HCT116 (cell line): ENCODE data around the gene CFAP74. TPM values are rescaled to one million over a fixed set of nuclear protein-coding genes. Genes with fewer than 3 reads are reported as not detected.

Experiments
- ATAC-seq: fragments of 200-7000 bp; cut with Tn5 transposase; 2 replicates; pipeline ENCODE4 v1.9.1; 2020; ENCODE audit warnings: mild to moderate bottlenecking, moderate library complexity
- BruUV-seq: library from RNA; stranded (reverse); fragments of 400-500 nt; replicated peaks from 2 replicates; lab custom pipeline; 2021; lab: Mats Ljungman, UMichigan
- CTCF ChIA-PET: fragments of 300-600 bp; sonication (Branson Sonifier 250); formaldehyde crosslinking; loops from one replicate; lab custom pipeline; 2021; ENCODE audit warnings: antibody characterized with exemption; lab: Charles Lee
- POLR2A ChIA-PET: fragments of 300-600, 350-600 bp; sonication (Branson Sonifier 250); formaldehyde crosslinking; loops from one replicate; lab custom pipeline; 2021; ENCODE audit warnings: antibody characterized with exemption; lab: Charles Lee
- RAD21 ChIA-PET, 2 experiments: fragments of 300-600 bp; sonication (Branson Sonifier 250); formaldehyde crosslinking; loops; one replicate each; lab custom pipeline; 2023; ENCODE audit warnings: low total read pairs in 2 of 2; ENCODE audit not compliant: uncharacterized antibody in 2 of 2, unreplicated experiment in 2 of 2, low non-redundant PET in 1 of 2; lab: Charles Lee
- DNase-seq: peaks from one replicate; pipeline ENCODE4 v3.0.0-alpha.2; 2010; ENCODE audit warnings: low read depth, low spot score
- H2AFZ ChIP-seq: fragments of 200-600 bp; shearing (Covaris generic), sonication (generic); 2 replicates; pipeline ENCODE4 v1.6.1; 2017; ENCODE audit warnings: low read depth, mixed run types, mixed read lengths, antibody characterized with exemption, low read length; ENCODE audit not compliant: poor library complexity, severe bottlenecking
- H3K27ac ChIP-seq: 2 replicates; pipeline ENCODE4 v1.5.1; 2012; ENCODE audit warnings: low read depth, low read length
- H3K27me3 ChIP-seq: fragments of 200-600 bp; sonication (generic); 2 replicates; pipeline ENCODE4 v1.6.1; 2016; ENCODE audit warnings: mixed run types, low read length, mixed read lengths; ENCODE audit not compliant: insufficient read depth
- H3K36me3 ChIP-seq, 2 experiments: fragments of 200-500 bp in 1 of 2; fragments of 200-600 bp in 1 of 2; sonication (Bioruptor generic) in 1 of 2; sonication (generic) in 1 of 2; 2 replicates each; pipeline versions ENCODE4 v1.5.1 to v1.6.1; 2014 to 2016; ENCODE audit warnings: low read length in 2 of 2, inconsistent platforms in 1 of 2, mixed read lengths in 1 of 2, mixed run types in 1 of 2; ENCODE audit not compliant: insufficient read depth in 2 of 2, control insufficient read depth in 1 of 2
- H3K4me1 ChIP-seq, 2 experiments: fragments of 200-600 bp in 1 of 2; sonication (generic) in 1 of 2; 2 replicates each; pipeline versions ENCODE4 v1.5.1 to v1.6.1; 2012 to 2017; ENCODE audit warnings: low read length in 2 of 2, inconsistent platforms in 1 of 2, mild to moderate bottlenecking in 1 of 2, mixed read lengths in 1 of 2, mixed run types in 1 of 2, moderate library complexity in 1 of 2; ENCODE audit not compliant: insufficient read depth in 2 of 2, control insufficient read depth in 1 of 2
- H3K4me2 ChIP-seq: fragments of 200-600 bp; sonication (generic); 2 replicates; pipeline ENCODE4 v1.6.1; 2017; ENCODE audit warnings: mixed run types, low read length, mixed read lengths
- H3K4me3 ChIP-seq, 2 experiments: fragments of 200-600 bp in 1 of 2; sonication (generic) in 1 of 2; replicated peaks in 1 of 2; 2 replicates each; pipeline ENCODE4 v1.5.1; 2011 to 2016; ENCODE audit warnings: low read length in 2 of 2, control low read depth in 1 of 2, low read depth in 1 of 2, mild to moderate bottlenecking in 1 of 2, mixed read lengths in 1 of 2, mixed run types in 1 of 2
- H3K79me2 ChIP-seq: fragments of 200-600 bp; sonication (generic); 2 replicates; pipeline ENCODE4 v1.6.1; 2017; ENCODE audit warnings: mild to moderate bottlenecking, mixed run types, low read length, moderate library complexity, mixed read lengths; ENCODE audit not compliant: insufficient read depth
- H3K9ac ChIP-seq: fragments of 200-600 bp; sonication (generic); 2 replicates; pipeline ENCODE4 v1.6.1; 2016; ENCODE audit warnings: low read length, mixed read lengths
- H3K9me2 ChIP-seq: fragments of 200-600 bp; sonication (generic), shearing (Covaris generic); 2 replicates; pipeline ENCODE4 v1.6.1; 2017; ENCODE audit warnings: mixed run types, mild to moderate bottlenecking, moderate library complexity; ENCODE audit not compliant: insufficient read depth
- H3K9me3 ChIP-seq, 2 experiments: fragments of 200-500 bp in 1 of 2; fragments of 200-600 bp in 1 of 2; sonication (Bioruptor generic) in 1 of 2; sonication (generic) in 1 of 2; 2 replicates each; pipeline ENCODE4 v1.6.1; 2014 to 2017; ENCODE audit warnings: low read length in 2 of 2, mixed read lengths in 2 of 2, inconsistent platforms in 1 of 2, low read depth in 1 of 2, mild to moderate bottlenecking in 1 of 2, mixed run types in 1 of 2, moderate library complexity in 1 of 2; ENCODE audit not compliant: control insufficient read depth in 1 of 2, insufficient read depth in 1 of 2
- H4K20me1 ChIP-seq: fragments of 200-600 bp; sonication (generic), shearing (Covaris generic); 2 replicates; pipeline ENCODE4 v1.6.1; 2017; ENCODE audit warnings: mixed run types, mild to moderate bottlenecking, moderate library complexity; ENCODE audit not compliant: insufficient read depth
- CBX3 ChIP-seq: IDR thresholded peaks from 2 replicates; pipeline ENCODE4 v1.6.1; 2012; ENCODE audit warnings: low read depth
- CEBPB ChIP-seq: IDR thresholded peaks from 2 replicates; pipeline ENCODE4 v1.6.1; 2012; ENCODE audit warnings: low read depth
- EGR1 ChIP-seq: IDR thresholded peaks from 2 replicates; pipeline ENCODE4 v1.6.1; 2012; ENCODE audit warnings: low read depth
- ELF1 ChIP-seq: IDR thresholded peaks from 2 replicates; pipeline ENCODE4 v1.6.1; 2012; ENCODE audit warnings: low read depth, borderline replicate concordance
- EZH2phosphoT487 ChIP-seq: fragments of 200-600 bp; IDR thresholded peaks from 2 replicates; pipeline ENCODE4 v1.6.1; 2018; ENCODE audit warnings: antibody characterized with exemption, borderline replicate concordance
- FOSL1 ChIP-seq: IDR thresholded peaks from 2 replicates; pipeline ENCODE4 v1.6.1; 2012; ENCODE audit warnings: low read depth
- JUND ChIP-seq: IDR thresholded peaks from 2 replicates; pipeline ENCODE4 v1.6.1; 2012
- MAX ChIP-seq: IDR thresholded peaks from 2 replicates; pipeline ENCODE4 v1.6.1; 2012
- POLR2A ChIP-seq: IDR thresholded peaks from 2 replicates; pipeline ENCODE4 v1.7.0; 2011; ENCODE audit warnings: borderline replicate concordance; ENCODE audit not compliant: insufficient read depth, insufficient read length; ENCODE audit errors: extremely low read depth
- POLR2AphosphoS5 ChIP-seq: IDR thresholded peaks from 2 replicates; pipeline ENCODE4 v1.6.1; 2011; ENCODE audit warnings: mild to moderate bottlenecking, low read depth, low read length, moderate library complexity
- RAD21 ChIP-seq: IDR thresholded peaks from 2 replicates; pipeline ENCODE4 v1.6.1; 2012; ENCODE audit warnings: low read depth, mild to moderate bottlenecking
- SIN3A ChIP-seq: IDR thresholded peaks from 2 replicates; pipeline ENCODE4 v1.6.1; 2012; ENCODE audit warnings: low read depth
- SP1 ChIP-seq: IDR thresholded peaks from 2 replicates; pipeline ENCODE4 v1.6.1; 2012; ENCODE audit warnings: low read depth
- SRF ChIP-seq: IDR thresholded peaks from 2 replicates; pipeline ENCODE4 v1.6.1; 2012; ENCODE audit warnings: low read depth
- TCF7L2 ChIP-seq: IDR thresholded peaks from 2 replicates; pipeline ENCODE4 v1.7.0; 2011; ENCODE audit warnings: borderline replicate concordance, inconsistent platforms; ENCODE audit not compliant: insufficient read depth, insufficient read length; ENCODE audit errors: extremely low read depth
- YY1 ChIP-seq: IDR thresholded peaks from 2 replicates; pipeline ENCODE4 v1.6.1; 2011; ENCODE audit warnings: low read length, low read depth, moderate library complexity, mild to moderate bottlenecking; ENCODE audit not compliant: insufficient replicate concordance; ENCODE audit errors: extremely low read depth
- ZBTB33 ChIP-seq: IDR thresholded peaks from 2 replicates; pipeline ENCODE4 v1.6.1; 2011; ENCODE audit warnings: mild to moderate bottlenecking, low read length, moderate library complexity; ENCODE audit not compliant: insufficient replicate concordance; ENCODE audit errors: extremely low read depth
- ZFX ChIP-seq: fragments of 450-650 bp; IDR thresholded peaks from 2 replicates; pipeline ENCODE4 v1.6.1; 2017
- ZNF274 ChIP-seq: fragments of 200-500 bp; sonication (Bioruptor generic); IDR thresholded peaks from 2 replicates; pipeline ENCODE4 v1.6.1; 2014; ENCODE audit warnings: mild to moderate bottlenecking, low read depth, low read length, inconsistent platforms
- intact Hi-C: fragments of 100-400 bp; cut with micrococcal nuclease; formaldehyde crosslinking; loops from 2 replicates; pipeline ENCODE4 v1.10.0; 2022
- total RNA-seq: library from RNA; stranded (reverse); gene quantifications from one replicate; pipeline ENCODE4 v1.2.1, GENCODE V29; 2021; ENCODE audit not compliant: unreplicated experiment

Gene CFAP74
- total RNA-seq, 1 experiment from 2014 or later: 4.9 TPM

GRCh38 chr1:1948783-1949182, 54.8 kb downstream of the CFAP74 start:
- Histone ChIP-seq H3K27ac (no peak overlapping the region), H3K4me1 (peaks cover 0 to 7% of the 10 kb centered on the region in 2 experiments; a peak in 1 of 4 replicates), H3K9ac (no peak overlapping the region), H3K9me2 (no peaks in the 10 kb centered on the region), H3K27me3 (no peaks in the 10 kb centered on the region), H3K9me3 (no peaks in the 10 kb centered on the region), H2AFZ (no peak overlapping the region), H3K4me2 (no peak overlapping the region), H4K20me1 (no peaks in the 10 kb centered on the region), H3K79me2 (no peaks in the 10 kb centered on the region), H3K36me3 (no peaks in the 10 kb centered on the region), H3K4me3 (no peak overlapping the region)
- no TSS peak for BruUV-seq
- POLR2A ChIA-PET: no interaction called here
- TF ChIP-seq RAD21 (no peak), ZFX (no peak)
- ATAC-seq: no peak
- CTCF ChIA-PET: no interaction called here
- RAD21 ChIA-PET: no interaction called here
- DNase-seq: no peak
- intact Hi-C loops: no loop called here

GRCh38 chr1:1947493-1947892, 56.1 kb downstream of the CFAP74 start:
- intact Hi-C loops: no loop called here
- RAD21 ChIA-PET: no interaction called here
- no peak for DNase-seq
- no peaks in the 10 kb centered on the region for H3K36me3 ChIP-seq
- no peaks in the 10 kb centered on the region for H3K9me2 ChIP-seq
- no peaks in the 10 kb centered on the region for H3K9me3 ChIP-seq
- no peak overlapping the region for H3K27ac ChIP-seq
- peaks cover 0 to 10% of the 10 kb centered on the region in 2 experiments; a peak in 1 of 4 replicates for H3K4me1 ChIP-seq
- H3K79me2 ChIP-seq: no peaks in the 10 kb centered on the region
- BruUV-seq: no TSS peak
- H3K4me2 ChIP-seq: no peak overlapping the region
- H2AFZ ChIP-seq: no peak overlapping the region
- CTCF ChIA-PET: interaction anchor here (1.0 kb wide), 1 partner anchor 97 kb away, joined by 4 read pairs; no protein-coding TSS in a partner anchor
- no peak overlapping the region for H3K9ac ChIP-seq
- no peaks in the 10 kb centered on the region for H3K27me3 ChIP-seq
- H4K20me1 ChIP-seq: no peaks in the 10 kb centered on the region
- POLR2A ChIA-PET: interaction anchor here (0.6 kb wide), 1 partner anchor 39 kb away, joined by 4 read pairs; no protein-coding TSS in a partner anchor
- ATAC-seq: no peak
- no peak overlapping the region for H3K4me3 ChIP-seq
- TF ChIP-seq MAX (no peak), POLR2AphosphoS5 (no peak), YY1 (no peak), TCF7L2 (no peak), EGR1 (no peak), SRF (no peak), CEBPB (no peak), JUND (no peak), RAD21 (no peak), POLR2A (no peak), FOSL1 (no peak), ELF1 (no peak), ZFX (no peak), EZH2phosphoT487 (no peak), CBX3 (no peak), SIN3A (no peak), SP1 (no peak), ZBTB33 (no peak), ZNF274 (no peak)
